Pancreas (tissue), 10 donors: ENCODE results near the gene DHRS2. TPM values are rescaled to one million over a fixed set of nuclear protein-coding genes. Genes with fewer than 3 reads are reported as not detected.
A peak's percentile ranks its signal among the peaks of the same experiment; 100 is the strongest.
"Not testable (repeated sequence)": the region's sequence is repeated elsewhere in the genome, so short reads cannot be mapped to it uniquely, and the experiment has no call there.

ENCODE experiments used
- ATAC-seq, 4 donors: fragments of 200-7000 bp; cut with Tn5 transposase; one replicate each; pipeline versions ENCODE4 v1.8.0 to v1.9.1; 2020; ENCODE audit warnings: mild to moderate bottlenecking in 4 of 4, moderate library complexity in 4 of 4
- DNase-seq, 6 donors: peaks; one replicate each; pipeline ENCODE4 v3.0.0-alpha.2; 2020
- FAIRE-seq: peaks from 2 replicates; lab custom pipeline; 2012; peaks lifted over from hg19 to GRCh38; lab: Jason Lieb, UNC
- H3K27ac ChIP-seq, 4 donors: fragments of 200-600 bp; sonication (generic); 1 replicate in 3 of 4; 2 replicates in 1 of 4; pipeline versions ENCODE4 v1.5.0 to v1.8.0; 2020
- H3K27me3 ChIP-seq, 4 donors: fragments of 200-600 bp; one replicate each; pipeline ENCODE4 v1.8.0; 2021
- H3K36me3 ChIP-seq, 3 donors: fragments of 200-600 bp; sonication (generic) in 1 of 3; one replicate each; pipeline versions ENCODE4 v1.5.0 to v1.8.0; 2020 to 2021
- H3K4me1 ChIP-seq, 3 donors: fragments of 200-600 bp; one replicate each; pipeline ENCODE4 v1.8.0; 2021
- H3K4me3 ChIP-seq, 4 donors: fragments of 200-600 bp; sonication (generic) in 2 of 4; one replicate each; pipeline versions ENCODE4 v1.5.0 to v1.8.0; 2020 to 2021
- H3K9me3 ChIP-seq, 4 donors: fragments of 200-600 bp; one replicate each; pipeline ENCODE4 v1.8.0; 2021
- CTCF ChIP-seq, 4 donors: fragments of 200-600 bp; sonication (generic) in 3 of 4; IDR thresholded peaks; one replicate each; pipeline versions ENCODE4 v1.5.0 to v1.8.0; 2021; ENCODE audit warnings: antibody characterized with exemption in 4 of 4
- WGBS, 2 donors: extraction: QIAGEN DNeasy Blood & Tissue Kit; methylation state at CpG; one replicate each; pipeline ENCODE4 v1.1.7; 2013; 5-methylcytosine and 5-hydroxymethylcytosine counted together
- intact Hi-C, 3 donors: fragments of 100-400 bp; cut with DNase I; formaldehyde crosslinking; loops; one replicate each; pipeline versions ENCODE4 v1.11.1 to v1.14.2; 2022
- polyA plus RNA-seq, 2 donors: library from polyadenylated mRNA; stranded (reverse); fragments of 200-250 nt; gene quantifications; one replicate each; pipeline ENCODE4 v1.2.3, GENCODE V29; 2013
- total RNA-seq, 6 donors: library from RNA; stranded (reverse); fragmentation: NEBNext Ultra II Directional in 4 of 6; extraction: Animal tissue kit (Norgen Biotek cat#: 25700) in 4 of 6; gene quantifications; one replicate each; pipeline versions ENCODE4 v1.2.1 to v1.2.4, GENCODE V29; 2021 to 2023
- donor health status: healthy with polysubstance abuse.
- donor health status: DM: no; HTN: no; CAD: no; lungs with moderate emphysema.
- donor health status: DM: no; HTN: no; CAD: no.
- donor health status: control.
- donor health status: control.
- donor health status: Bipolar disorder and iron deficiency.
- donor health status: DM: yes; HTN: yes; CAD: no.
- donor health status: DM: no; HTN: no; CAD: no.
- donor health status: DM: no; HTN: no; CAD: no.
- donor health status: DM: yes; HTN: yes; CAD: no.

Gene DHRS2, protein sequence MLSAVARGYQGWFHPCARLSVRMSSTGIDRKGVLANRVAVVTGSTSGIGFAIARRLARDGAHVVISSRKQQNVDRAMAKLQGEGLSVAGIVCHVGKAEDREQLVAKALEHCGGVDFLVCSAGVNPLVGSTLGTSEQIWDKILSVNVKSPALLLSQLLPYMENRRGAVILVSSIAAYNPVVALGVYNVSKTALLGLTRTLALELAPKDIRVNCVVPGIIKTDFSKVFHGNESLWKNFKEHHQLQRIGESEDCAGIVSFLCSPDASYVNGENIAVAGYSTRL
- total RNA-seq (1 to 10 TPM in 5 of 6 donors, under 1 TPM in 1; 0.43 to 7.7 (median 3.4) TPM), polyA plus RNA-seq (10 to 100 TPM; 20.8 to 21.6 TPM)

DNA sequence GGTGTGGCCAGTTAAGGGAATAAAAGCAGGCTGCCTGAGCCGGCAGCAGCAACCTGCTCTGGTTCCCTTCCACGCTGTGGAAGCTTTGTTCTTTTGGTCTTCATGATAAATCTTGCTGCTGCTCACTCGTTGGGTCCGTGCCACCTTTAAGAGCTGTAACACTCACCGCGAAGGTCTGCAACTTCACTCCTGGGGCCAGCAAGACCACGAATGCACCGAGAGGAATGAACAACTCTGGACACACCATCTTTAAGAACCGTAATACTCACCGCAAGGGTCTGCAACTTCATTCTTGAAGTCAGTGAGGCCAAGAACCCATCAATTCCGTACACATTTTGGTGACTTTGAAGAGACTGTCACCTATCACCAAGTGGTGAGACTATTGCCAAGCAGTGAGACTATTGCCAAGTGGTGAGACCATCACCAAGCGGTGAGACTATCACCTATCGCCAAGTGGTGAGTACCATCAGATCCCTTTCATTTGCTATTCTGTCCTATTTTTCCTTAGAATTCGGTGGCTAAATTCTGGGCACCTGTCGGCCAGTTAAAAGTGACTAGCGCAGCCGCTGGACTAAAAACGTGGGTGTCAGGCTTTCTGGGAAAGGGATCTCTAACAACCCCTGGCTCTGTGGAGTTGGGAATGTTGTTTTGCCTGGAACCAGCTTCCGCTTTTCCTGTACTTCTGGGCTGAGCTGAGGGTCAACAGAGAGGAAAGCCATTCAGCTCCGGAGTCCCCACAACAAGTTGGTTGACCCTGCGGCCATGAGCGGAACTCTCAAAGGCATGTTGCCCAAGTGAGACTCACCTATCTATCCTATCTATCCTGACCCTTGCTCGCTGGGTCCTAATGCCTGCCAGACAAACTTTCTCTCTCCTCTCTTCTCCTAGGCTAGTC, at the start of gene DHRS2:
TSS of gene DHRS2 (plus strand) at position 48 of the 895 bp plus-strand sequence. CDS start 2,501 bp downstream, outside the sequence.
- TF ChIP-seq CTCF (IDR thresholded peaks at IDR 0.05) = no peak
- intact Hi-C loops = no loop called here
- Histone ChIP-seq H3K36me3 (no peaks in the 10 kb centered on the region), H3K27me3 (no peaks in the 10 kb centered on the region), H3K4me3 (no peak within 1 kb of the TSS), H3K9me3 (no peaks in the 10 kb centered on the region), H3K27ac (no peak within 1 kb of the TSS), H3K4me1 (peaks cover 0 to 12% (median 3%) of the 10 kb centered on the region in 3 donors)
- 76 to 80% methylated on average over 23 of the region's 23 CpGs for WGBS, 2 donors
- ATAC-seq = no peak
- FAIRE-seq = no peak
- DNase-seq = no peak

- Histone ChIP-seq H3K27ac (peak overlapping the region in 2 of 4 donors; percentile 63 to 76), H3K4me1 (peaks cover 0 to 5% (median 0%) of the 10 kb centered on the region in 3 donors), H3K27me3 (no peaks in the 10 kb centered on the region), H3K4me3 (no peak overlapping the region), H3K36me3 (no peaks in the 10 kb centered on the region), H3K9me3 (no peaks in the 10 kb centered on the region)
- intact Hi-C loops = loop anchor here in 1 of 3 donors (10.0 kb wide), 1 partner anchor 316 kb away; no protein-coding TSS in a partner anchor
- peak; percentile 61 to 86 (median 80) for TF ChIP-seq CTCF (IDR thresholded peaks at IDR 0.05)
- peak; percentile 99 to 100 (median 100) for ATAC-seq
- peak; percentile 90 to 97 (median 95) for DNase-seq
- no peak for FAIRE-seq
- WGBS, 2 donors = 13 to 17% methylated on average over 5 of the region's 5 CpGs
Measured at GRCh38 chr14:23588884-23589598, 47.1 kb upstream of the DHRS2 start.

DNA sequence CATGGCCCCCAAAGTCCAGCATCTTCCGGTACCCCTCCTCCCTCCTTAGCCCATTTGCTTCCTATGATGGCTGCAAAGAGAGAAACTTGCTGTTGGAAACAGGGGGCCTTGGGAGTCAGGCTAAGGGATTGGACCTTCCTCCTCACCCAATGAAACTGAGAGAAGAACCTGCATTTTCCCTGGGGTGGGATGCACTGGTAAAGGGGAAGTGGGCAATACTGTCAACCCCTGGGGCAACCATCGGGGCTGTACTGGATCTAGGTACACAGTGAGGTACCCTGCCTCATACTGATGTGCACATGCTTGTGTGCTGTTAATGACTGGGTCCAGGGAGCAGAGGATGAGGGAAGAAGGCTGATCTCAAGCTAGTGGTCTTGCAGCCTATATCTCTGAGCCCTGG, 46.6 kb upstream of the DHRS2 start:
- FAIRE-seq = no peak
- H3K9me3 ChIP-seq = no peaks in the 10 kb centered on the region
- TF ChIP-seq CTCF (IDR thresholded peaks at IDR 0.05) = no peak
- H3K4me3 ChIP-seq = no peak overlapping the region
- ATAC-seq = peak in 1 of 4 donors; percentile 6
- DNase-seq = no peak
- 93 to 97% methylated on average over 2 of the region's 2 CpGs for WGBS, 2 donors
- H3K27ac ChIP-seq = peak overlapping the region in 2 of 4 donors; percentile 63 to 76
- no peaks in the 10 kb centered on the region for H3K36me3 ChIP-seq
- intact Hi-C loops = loop anchor here in 1 of 3 donors (10.0 kb wide), 1 partner anchor 315 kb away; no protein-coding TSS in a partner anchor
- peaks cover 0 to 5% (median 0%) of the 10 kb centered on the region in 3 donors for H3K4me1 ChIP-seq
- no peaks in the 10 kb centered on the region for H3K27me3 ChIP-seq

DNA sequence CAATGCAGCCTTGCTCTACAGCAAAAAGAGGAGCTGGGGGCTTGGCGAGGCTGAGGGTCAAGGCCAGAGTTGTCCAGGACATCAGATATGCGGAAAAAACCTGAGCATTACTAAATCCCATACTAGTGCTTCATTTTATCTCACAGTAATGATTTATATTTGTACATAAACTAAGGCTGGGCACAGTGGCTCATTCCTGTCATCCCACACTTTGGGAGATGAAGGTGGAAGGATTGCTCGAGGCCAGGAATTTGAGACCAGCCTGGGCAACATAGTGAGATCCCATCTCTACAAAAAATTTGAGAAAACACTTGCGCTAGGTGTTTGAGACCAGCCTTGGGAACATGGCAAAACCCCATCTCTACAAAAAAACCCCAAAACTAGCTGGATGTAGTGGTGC, 46.0 kb upstream of the DHRS2 start:
- H3K4me3 ChIP-seq = no peak overlapping the region
- DNase-seq (no peak), FAIRE-seq (no peak), ATAC-seq (no peak)
- peaks cover 0 to 5% (median 0%) of the 10 kb centered on the region in 3 donors for H3K4me1 ChIP-seq
- intact Hi-C loops = no loop called here
- H3K36me3 ChIP-seq = no peaks in the 10 kb centered on the region
- TF ChIP-seq CTCF (IDR thresholded peaks at IDR 0.05) = no peak
- WGBS, 2 donors = 89% methylated on average over 4 of the region's 4 CpGs
- H3K27me3 ChIP-seq = no peaks in the 10 kb centered on the region
- H3K27ac ChIP-seq = no peak overlapping the region
- no peaks in the 10 kb centered on the region for H3K9me3 ChIP-seq

GRCh38 chr14:23594191-23594590, 42.0 kb upstream of the DHRS2 start:
- H3K4me1 ChIP-seq, FAIRE-seq, H3K27ac ChIP-seq, H3K9me3 ChIP-seq, intact Hi-C loops, H3K27me3 ChIP-seq, ATAC-seq, H3K36me3 ChIP-seq, H3K4me3 ChIP-seq, DNase-seq: not testable (repeated sequence)
- WGBS, 2 donors = 94 to 98% methylated on average over 3 of the region's 3 CpGs
